ENCODE results near the gene SLC6A6.

SLC6A6 gene

DNA sequence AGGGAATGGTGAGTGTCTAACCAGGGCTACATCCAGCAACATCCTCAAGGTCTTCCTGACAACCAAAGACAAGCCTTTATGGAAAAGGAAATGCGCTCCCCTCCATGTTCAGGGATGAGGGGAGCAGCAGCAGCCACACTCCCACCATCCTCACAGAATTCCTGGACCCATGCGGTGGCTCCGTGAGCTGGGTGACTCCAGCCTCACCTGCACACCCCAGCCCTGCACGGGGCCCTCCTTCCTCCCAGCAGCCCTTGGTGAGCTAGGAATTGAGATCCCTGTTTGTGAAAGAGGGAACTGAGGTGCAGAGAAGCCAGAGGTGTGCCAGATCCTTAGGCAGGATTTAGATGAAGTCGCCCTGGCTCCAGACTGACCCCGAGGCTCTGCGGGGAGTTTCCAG is 85.4 kb downstream of the SLC6A6 start:
- DNase-seq (ENCODE audit: low spot score) = no peak

DNA sequence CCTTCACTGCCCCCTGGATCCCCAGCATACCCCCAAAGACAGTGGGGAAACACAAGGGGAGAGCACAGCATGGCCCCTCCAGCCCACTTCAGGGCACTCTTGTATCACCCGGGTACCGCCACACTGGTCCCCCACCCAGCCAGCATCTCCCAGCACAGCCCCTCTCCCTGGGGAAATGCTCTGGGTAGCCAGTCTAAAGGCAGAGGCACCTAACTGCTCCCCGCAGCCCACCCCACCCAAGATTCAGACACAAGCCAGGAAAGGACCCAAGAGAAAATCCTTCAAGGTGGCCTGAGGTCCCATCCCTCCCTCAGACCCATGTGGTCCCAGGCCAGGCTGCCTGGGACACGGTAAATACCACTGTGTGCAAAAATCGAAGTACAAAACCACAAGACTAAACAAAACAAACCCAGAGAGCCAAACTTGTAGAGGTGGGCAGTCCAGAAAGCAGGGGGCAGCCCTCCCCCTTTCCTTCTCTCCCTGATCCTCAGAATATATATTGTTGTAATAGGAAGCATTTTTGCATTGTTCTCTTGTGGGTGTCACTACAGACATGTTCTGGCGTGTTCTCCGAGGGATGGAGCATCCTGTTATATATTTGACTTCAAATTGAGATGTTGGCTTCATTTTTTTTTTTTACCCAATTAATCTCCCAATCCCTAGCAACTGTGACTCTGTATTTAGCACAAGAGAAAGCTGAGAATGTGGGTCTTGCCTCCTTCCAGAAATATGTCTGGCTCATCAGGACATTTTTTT is 86.1 kb downstream of the SLC6A6 start:
- no peak for DNase-seq (ENCODE audit: low spot score)

DNA sequence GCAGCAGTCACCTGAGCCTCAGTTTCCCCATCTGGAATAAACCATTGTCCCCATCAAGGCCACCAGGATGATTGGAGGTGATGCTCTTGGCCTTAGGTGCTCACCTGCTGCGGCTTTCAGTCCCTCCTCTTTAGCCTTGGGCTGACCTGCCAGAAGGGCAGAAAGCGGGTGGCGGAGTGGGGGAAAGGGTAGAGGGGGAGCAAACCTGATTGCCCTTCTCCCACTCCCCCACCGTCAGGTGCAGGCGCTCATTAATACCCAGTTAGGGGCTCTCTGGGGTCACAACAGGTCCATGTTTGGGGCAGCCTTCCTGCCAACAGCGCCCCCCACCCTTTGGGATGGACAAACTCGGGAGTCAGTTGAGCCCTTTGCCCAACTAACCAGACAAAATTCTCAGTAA is 87.2 kb downstream of the SLC6A6 start:
- DNase-seq (ENCODE audit: low spot score) = no peak

DNA sequence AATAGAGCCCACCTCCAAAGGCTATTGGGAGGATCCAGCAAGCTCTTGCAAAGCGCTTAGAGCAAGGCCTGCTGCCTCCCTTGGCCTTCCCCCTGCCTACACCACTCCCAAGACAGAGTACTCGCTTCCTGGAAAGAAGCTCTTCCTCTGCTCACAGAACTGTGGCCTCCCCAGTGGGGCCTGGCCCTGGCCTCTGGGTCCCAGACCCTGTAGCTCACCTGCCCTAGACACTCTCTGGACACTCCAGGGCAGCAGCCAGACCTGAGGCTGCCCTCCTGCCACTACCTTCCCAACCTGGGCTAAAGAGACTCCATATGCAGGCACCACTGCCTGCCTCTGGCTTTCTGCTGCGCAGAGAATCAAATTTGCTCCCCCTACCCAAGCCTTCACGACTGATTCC is 87.8 kb downstream of the SLC6A6 start:
- DNase-seq (ENCODE audit: low spot score) = no peak

DNA sequence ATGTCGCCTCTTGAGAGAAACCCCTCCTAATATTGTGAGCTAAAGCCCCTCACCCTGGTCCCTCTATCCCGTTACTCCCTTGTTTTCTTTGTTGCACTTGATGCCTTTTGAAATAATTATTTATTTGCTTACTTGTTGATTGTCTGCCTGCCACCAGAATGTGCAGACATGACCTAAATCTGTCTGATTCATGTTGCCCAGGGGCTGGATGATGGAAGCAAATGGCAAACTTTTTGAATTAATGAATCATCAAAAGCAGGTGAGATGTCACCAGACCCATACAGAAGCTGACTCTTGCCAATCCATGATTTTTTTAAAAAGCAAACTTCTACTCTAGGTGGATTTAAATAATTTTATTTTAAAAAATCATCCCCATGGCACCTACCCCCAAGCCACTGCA is 88.4 kb downstream of the SLC6A6 start:
- no peak for DNase-seq (ENCODE audit: low spot score)

DNA sequence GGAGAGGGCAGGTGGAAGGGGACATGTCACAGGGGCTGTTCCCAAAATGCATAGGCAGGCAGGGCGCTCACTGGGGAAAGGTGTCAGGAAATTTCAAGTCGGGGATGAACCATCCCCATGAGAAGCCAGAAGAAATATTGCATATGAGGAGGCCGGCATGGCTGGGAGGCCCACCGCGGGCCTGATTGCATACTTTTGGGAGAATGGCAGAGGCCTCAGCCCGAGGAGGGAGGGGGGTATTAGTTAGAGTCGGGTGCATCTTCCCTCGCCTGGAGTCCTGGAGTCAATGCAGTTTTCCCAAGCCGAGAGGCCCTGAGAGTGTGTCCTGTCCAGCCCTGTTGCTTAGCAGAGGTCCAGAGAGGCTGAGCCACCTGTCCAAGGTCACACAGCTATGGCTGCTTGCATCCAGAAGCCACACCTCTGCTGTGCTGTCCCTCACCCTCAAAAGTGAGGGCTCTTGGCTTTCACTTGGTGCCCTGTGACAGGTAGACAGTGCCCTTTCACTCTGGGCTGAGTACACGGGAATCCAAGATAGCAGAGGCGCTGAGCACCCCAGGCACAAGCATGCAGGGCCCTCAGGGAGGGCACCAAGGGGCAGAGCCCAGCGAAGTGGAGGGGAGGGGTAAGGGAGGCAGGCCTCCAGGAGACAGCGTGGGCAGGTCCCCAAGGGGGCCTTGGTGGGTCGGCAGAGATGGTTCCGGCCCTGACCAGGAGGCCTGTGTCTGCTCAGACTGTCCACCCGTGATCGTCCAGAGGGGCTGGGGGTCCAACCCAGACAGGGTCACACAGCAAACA is 89.2 kb downstream of the SLC6A6 start:
- DNase-seq (ENCODE audit: low spot score) = no peak

DNA sequence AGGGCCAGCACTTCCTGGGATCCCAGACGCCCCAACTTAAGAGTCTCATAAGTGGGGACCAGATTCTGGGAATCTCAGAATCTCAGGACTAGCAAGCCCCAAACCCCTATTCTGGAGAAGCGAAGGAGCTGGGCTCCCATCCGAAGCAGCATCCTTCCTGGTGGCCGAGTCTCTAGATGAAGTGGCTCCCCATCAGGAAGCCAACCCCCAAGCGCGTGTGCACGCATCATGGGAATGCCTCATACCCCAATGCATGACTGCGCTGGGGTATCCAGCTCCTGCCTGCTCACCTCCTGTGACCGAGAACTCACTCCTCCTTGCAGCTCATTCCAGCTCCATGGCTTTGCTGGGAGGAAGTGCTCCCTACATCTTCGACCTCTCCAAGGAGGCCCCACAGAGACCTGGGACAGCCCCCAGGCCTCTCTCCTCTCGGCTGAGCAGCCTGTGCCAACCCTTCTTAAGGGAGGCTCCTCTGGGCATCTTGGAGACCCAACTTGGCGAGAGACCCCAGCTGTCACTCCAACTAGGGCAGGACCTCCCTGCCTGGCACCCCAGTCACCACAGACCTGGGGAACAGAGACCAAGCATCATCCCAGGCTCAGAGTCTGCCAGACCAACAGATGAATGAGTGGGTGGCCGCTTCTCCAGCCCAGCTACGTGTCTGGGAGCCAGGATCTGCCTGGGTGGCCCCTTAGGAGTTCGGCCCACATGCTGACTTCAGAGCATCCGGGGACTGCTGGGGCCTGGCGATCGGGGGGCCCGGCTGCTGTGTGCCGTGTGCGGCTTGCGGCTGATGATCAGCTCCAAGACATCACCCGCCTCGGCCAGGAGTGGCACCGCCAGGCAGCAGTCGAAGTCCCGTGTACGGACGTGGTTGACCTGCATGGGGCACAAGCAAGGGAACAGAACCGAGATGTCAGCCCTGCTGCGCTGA is 90.8 kb downstream of the SLC6A6 start:
- DNase-seq (ENCODE audit: low spot score) = no peak

DNA sequence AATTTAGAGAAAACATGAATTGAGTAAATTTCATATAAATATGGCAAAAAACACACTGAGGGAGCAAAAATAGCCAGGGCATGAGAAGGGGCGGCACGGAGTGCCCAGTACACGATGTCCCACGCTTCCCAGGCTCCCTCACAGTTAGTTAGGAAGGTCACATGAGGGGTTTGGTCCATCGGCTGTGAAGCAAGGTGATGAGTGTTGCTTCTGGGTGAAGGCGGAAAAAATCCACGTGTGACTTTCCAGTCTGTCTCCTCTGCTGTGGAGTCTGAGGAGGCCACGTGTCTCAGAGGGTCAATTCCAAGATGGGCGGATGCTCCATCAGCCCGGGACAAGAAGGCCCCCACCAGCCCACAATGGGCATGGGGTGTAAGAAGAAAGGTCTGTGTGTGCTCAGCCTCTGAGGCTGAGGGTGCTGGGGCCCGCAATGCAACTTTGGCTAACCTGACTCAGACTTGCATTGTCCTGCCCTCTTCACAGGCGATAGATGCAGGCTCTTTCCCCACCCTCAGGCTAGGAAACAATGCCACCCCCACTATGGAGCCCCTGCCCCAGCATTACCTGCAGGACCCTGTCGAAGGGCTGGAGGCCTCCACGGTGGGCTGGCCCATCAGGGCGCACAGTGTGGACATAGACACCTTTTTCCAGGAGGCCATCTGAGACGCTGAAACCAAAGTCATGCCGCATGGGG is 92.0 kb downstream of the SLC6A6 start:
- DNase-seq (ENCODE audit: low spot score) = no peak

DNA sequence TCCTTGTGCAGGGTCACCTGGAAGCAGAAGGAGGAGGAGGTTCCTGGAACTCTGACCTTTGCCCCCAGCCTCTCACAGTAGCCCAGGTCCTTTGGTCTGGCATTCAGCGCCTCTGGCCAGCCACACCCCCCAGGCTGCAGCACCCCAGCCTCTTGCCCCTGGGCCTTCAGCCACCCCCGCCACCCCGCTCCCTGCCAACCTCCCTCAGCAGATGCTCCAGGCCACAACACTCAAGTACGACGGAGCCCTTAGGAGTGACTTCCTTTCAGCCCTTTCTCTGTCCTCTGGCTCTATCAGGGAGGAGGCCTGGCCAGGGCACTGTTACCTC is 92.5 kb downstream of the SLC6A6 start:
- DNase-seq (ENCODE audit: low spot score) = no peak

DNA sequence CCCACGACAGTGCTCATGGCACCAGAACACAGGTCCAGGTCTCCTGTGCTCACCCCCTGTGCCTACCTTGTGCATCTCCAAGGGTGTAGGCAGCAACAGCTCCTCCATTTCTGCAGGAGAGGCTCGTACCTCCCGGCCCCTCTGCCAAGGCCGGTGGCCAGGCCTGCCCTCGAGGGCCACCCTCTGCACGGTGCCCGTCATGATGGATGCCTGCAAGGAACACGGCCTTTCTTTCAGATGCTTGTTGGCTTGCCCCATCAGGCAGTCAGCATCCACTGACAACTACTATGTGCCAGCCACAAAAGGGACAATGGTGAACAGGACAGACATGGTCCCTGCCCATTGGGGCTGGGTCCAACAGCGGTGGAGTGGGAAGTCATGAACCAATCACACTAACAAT is 93.9 kb downstream of the SLC6A6 start:
- no peak for DNase-seq (ENCODE audit: low spot score)

DNA sequence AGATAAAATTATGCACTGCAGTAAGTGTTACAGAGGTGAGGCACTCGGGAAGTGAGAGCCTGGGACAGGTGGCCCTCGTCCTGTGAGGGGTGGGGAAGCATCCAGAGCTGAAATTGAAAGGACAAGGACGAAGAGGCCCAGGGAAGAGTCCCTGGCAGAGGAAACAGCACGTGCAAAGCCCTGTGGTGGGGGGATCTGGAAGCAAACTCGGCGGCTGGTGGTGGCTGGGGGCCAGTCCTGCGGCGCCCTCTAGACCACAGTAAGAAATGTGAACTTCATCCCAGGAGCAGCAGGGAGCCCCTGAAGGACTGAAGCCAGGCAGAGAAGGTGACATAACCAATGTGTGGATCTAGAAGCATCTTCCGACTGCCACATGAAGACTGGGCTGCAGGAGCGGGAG is 94.9 kb downstream of the SLC6A6 start:
- no peak for DNase-seq (ENCODE audit: low spot score)

DNA sequence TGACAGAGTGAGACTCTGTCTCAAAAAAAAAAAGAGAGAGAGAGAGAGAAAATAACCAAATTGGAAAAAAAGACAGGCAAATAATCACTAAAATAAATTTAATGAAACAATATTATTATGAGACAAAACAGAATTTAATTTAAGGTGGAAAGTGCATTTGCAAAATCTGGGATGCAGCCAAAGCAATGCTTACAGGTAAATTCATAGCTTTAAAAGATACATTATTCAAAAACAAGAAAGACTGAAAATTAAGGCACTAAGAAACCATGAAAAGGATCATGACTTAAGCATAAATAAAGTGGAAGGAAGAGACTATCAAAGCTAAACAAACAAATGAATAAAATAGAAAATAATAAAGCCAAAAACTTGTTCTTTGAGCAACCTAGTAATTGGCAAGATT is 100.1 kb downstream of the SLC6A6 start:
- DNase-seq (ENCODE audit: low spot score) = no peak

DNA sequence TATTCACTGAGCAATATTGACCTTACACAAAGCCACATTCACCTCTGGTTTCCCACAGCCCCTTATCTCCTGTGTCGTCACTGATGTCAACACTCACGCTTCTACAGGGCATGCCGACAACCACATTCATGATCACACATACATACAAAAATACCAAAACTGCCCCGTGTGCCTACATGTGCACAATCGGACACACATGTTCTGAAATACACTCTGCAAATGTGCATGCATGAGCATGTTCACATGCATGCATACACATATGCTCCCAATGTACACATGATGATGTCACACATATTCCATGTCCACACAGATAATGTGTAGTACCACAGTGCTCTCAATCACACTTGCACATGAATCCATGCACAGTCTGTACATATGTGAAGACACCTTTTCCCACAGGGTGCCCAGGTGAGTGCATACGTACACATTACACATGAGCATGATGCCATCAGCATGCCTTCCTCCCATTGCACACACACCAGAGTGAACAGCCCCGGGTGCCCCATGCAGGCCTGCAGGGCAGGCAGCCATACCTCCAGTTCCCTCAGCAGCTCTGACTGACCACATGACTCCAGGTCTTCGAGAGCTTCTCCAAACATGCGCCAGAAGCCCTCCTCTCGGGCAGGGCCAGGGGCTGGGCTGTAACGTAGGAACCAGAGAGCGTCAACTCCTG is 100.8 kb downstream of the SLC6A6 start:
- no peak for DNase-seq (ENCODE audit: low spot score)

DNA sequence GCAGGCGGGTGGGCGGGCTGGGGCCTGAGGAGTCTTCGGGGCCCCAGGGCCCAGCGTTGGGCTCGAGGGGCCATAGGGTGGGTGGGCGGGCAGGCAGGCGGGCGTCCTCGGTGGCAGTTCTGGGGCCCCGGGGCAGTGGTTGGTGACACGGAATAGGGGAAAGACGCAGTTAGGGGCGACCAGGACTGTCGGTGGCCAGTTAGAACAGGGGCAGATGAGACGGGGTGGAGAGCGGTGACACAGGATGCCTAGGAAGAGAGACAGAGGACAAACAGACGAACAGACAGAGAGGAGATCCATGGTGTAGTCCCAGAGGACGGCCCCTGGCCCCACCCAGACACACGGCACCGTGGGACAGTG is 101.3 kb downstream of the SLC6A6 start:
- no peak for DNase-seq (ENCODE audit: low spot score)

DNA sequence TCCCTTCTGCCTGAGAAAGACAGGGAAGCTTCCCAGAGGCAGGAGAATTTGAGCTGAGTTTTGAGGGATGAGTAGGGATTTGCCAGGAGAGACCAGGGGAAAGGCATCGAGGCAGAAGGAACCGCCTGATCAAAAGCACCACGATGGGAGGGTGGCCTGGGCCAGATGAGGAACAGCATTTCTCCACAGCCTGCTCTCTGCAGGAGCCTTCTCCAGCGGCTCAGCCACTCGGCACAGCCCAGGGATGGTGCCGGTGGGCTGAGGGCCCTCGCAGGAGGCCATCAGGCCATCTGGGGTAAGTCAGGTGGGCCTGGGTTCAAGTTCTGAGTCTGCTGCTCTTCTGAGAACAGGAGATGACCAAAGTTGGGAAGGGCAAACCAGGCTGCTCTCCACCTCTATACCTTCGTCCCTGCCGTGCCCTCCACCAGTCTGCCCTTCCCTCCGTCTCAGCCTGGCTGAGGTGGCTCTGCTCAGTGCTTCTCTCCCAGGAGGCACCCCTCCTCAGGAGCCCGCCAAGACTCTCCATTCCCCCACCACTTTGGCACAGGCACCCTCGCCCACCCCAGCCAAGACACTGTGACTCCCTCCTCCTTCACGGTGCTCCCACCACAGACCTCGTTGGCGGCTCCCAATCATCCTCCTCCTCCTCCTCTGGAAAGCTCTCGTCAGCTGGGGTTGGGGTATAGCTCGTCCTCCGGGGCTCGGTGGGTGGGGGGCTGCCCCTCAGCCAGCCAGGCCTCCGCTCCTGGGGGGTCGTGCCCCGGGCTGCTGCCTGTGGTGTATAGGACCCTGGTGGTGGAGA is 102.8 kb downstream of the SLC6A6 start:
- DNase-seq (ENCODE audit: low spot score) = no peak

DNA sequence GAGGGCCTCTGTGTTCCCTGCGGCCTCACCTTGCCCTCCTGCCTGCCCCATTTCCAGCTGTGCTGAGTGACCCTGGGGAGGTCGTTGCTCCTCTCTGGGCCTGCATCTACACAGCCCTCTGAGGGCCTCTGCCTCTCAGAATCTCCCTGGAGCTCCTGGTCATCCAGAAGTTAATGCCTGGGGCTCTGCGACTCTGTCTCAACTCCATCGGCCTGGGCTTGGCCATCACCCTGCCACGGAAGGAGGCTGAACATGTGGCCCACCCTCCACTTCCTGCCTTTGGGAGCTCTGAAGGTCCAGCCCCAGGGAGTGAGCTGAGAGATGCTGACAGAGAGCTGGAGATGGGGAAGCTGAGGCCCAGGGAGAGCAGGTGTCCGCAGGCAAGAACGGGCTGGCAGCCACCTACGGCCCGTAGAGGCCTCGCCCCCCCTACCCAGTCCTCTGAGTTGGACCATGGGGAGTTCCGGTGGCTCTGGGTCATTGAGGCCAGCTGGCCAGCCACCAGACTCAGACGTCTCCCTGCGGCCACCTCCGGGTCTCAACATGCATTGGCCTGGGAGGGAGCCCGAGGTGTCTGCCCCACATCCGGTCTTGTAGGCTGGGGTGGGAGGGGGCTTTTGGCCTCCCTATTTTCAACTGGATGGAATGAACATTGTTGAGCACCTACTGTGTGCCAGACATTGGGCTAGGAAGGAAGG is 103.5 kb downstream of the SLC6A6 start:
- DNase-seq (ENCODE audit: low spot score) = no peak

DNA sequence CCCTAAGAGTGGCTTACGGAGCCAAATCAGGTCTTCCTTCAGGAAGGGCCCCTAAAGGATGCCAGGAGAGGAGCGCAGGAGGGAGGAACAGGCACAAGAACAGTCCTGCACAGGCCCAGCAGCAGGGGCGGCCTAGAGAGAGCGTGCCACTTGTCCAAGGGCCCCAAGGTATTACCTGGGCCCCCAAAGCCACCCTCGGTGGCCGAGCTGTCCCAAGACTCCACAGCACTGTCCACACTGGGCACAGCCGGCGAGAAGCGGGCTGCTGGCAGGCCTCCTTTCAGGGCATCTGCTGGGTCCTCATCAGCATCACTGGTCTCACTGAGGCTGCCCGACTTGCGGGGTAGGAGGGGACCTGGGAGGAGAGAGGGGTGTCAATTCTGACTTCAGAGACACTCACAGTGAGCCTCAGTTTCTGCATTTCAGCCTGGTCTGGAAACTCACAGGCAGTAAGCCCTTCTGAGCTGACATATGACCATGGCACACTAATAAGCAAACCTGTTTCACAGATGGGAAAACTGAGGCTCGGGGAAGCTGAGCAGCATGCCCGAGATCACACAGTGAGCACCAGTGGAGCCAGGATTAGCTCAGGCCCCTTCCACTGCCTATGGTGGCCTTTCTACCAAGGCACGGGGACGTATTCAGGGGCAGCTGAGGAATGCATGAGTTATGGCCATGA is 104.4 kb downstream of the SLC6A6 start:
- no peak for DNase-seq (ENCODE audit: low spot score)

DNA sequence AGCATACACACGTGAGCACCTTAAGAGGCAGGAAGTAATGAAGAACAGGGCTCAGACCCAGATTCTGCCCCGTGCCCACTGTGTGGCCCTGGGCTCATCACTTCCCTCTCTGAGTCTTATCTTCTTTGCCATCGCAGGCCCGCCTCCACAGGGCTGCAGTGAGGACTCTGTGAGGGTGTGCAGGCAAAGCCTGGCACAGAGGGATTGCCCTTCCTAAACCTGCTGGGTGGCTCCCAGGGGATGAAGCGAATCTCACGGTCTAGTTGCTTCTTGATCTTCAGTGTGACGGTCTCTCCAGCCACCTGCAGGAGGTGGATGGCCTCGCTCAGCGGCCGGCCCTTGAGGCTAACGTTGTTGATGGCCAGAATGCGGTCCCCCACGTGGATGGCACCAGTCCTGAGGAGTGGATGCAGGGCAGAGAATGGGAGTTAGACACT is 104.9 kb downstream of the SLC6A6 start:
- DNase-seq (ENCODE audit: low spot score) = no peak

DNA sequence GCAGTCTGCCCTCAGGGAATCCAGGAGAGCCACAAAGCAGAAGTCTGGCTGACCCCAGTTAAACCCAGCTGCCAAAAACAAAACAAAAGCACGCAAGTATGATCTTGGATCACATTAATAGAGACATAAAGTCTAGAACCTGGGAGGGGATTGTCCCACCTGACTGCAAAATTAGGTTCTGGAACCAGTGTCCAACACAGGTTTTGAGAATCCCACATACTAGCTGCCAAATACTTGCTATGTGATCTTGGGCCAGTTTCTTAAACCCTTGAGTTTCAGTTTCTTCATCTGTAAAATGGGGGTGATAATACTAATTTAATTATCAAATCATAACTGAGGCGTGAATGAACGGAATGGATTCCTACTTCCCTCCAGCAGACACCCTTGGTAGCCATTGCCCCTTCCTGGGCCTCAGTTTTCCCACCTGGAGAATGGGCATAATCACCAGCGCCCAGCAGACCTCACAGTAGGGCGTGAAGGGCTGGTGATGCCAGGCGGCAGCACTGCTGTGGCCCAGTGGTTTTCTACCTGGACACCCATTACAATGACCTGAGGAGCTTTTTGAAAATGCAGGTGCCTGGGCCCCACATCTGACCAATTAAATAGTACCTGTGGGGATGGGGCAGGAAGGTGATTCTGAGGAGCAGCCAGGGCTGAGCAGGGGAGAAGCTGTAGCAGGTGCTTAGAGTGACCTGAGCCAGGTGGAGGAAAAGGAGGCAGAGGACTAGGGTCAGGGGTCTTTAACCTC is 105.5 kb downstream of the SLC6A6 start:
- no peak for DNase-seq (ENCODE audit: low spot score)
